Skin epidermis (tissue), 12 donors: Measurements from ENCODE around the gene OSM.

Experiments
- H3K27ac ChIP-seq, 21 experiments: fragments of 200-600 bp; sonication (generic) in 11 of 21; one replicate each; pipeline ENCODE4 v1.5.0; 2020; ENCODE audit warnings: mild to moderate bottlenecking in 3 of 21, inconsistent platforms in 2 of 21, moderate library complexity in 2 of 21
- H3K4me3 ChIP-seq, 7 experiments: fragments of 200-600 bp; sonication (generic) in 2 of 7; one replicate each; pipeline ENCODE4 v1.5.0; 2020; ENCODE audit warnings: inconsistent platforms in 2 of 7, mild to moderate bottlenecking in 2 of 7, moderate library complexity in 1 of 7

OSM gene

GRCh38 chr22:30287648-30288418, 21.2 kb upstream of the OSM start:
- peak overlapping the region in 5 of 7 experiments; percentile 45 to 86 (median 74) for H3K4me3 ChIP-seq

GRCh38 chr22:30286813-30287647, 20.4 kb upstream of the OSM start:
- Histone ChIP-seq H3K4me3 (no peak overlapping the region), H3K27ac (peak overlapping the region in 1 of 21 experiments; percentile 93)

More at GRCh38 chr22:30287648-30288418, 21.2 kb upstream of the OSM start:
- H3K27ac ChIP-seq, result peak overlapping the region in 16 of 21 experiments; percentile 16 to 94 (median 88)

- H3K27ac ChIP-seq, result peak overlapping the region in 1 of 21 experiments; percentile 14
- no peak overlapping the region for H3K4me3 ChIP-seq
Observed at GRCh38 chr22:30286331-30286730, 19.7 kb upstream of the OSM start.

- H3K27ac ChIP-seq, result no peak overlapping the region
- no peak overlapping the region for H3K4me3 ChIP-seq
Observed at GRCh38 chr22:30285846-30286200, 19.2 kb upstream of the OSM start.

- Histone ChIP-seq H3K27ac (no peak overlapping the region), H3K4me3 (no peak overlapping the region)
Observed at GRCh38 chr22:30285176-30285845, 18.7 kb upstream of the OSM start.

GRCh38 chr22:30284666-30285065, 18.0 kb upstream of the OSM start:
- Histone ChIP-seq H3K27ac (no peak overlapping the region), H3K4me3 (no peak overlapping the region)

- Histone ChIP-seq H3K27ac (no peak overlapping the region), H3K4me3 (no peak overlapping the region)
Observed at GRCh38 chr22:30284172-30284571, 17.5 kb upstream of the OSM start.

GRCh38 chr22:30283342-30283741, 16.7 kb upstream of the OSM start:
- H3K4me3 ChIP-seq, result no peak overlapping the region
- H3K27ac ChIP-seq, result no peak overlapping the region

- H3K27ac ChIP-seq, result no peak overlapping the region
- H3K4me3 ChIP-seq, result no peak overlapping the region
Observed at GRCh38 chr22:30282616-30283046, 16.0 kb upstream of the OSM start.

- no peak overlapping the region for H3K27ac ChIP-seq
- H3K4me3 ChIP-seq, result no peak overlapping the region
Observed at GRCh38 chr22:30280505-30280904, 13.9 kb upstream of the OSM start.

- no peak overlapping the region for H3K27ac ChIP-seq
Observed at GRCh38 chr22:30279932-30280331, 13.3 kb upstream of the OSM start.

GRCh38 chr22:30279046-30279788, 12.6 kb upstream of the OSM start:
- Histone ChIP-seq H3K27ac (no peak overlapping the region), H3K4me3 (no peak overlapping the region)

More at GRCh38 chr22:30279932-30280331, 13.3 kb upstream of the OSM start:
- H3K4me3 ChIP-seq, result no peak overlapping the region

GRCh38 chr22:30277547-30278344, 11.1 kb upstream of the OSM start:
- no peak overlapping the region for H3K4me3 ChIP-seq
- H3K27ac ChIP-seq, result peak overlapping the region in 20 of 21 experiments; percentile 0 to 87 (median 63)

GRCh38 chr22:30276039-30276438, 9.4 kb upstream of the OSM start:
- Histone ChIP-seq H3K4me3 (no peak overlapping the region), H3K27ac (no peak overlapping the region)

- Histone ChIP-seq H3K4me3 (no peak overlapping the region), H3K27ac (no peak overlapping the region)
Observed at GRCh38 chr22:30275625-30276024, 9.0 kb upstream of the OSM start.

GRCh38 chr22:30274437-30274812, 7.8 kb upstream of the OSM start:
- Histone ChIP-seq H3K4me3 (no peak overlapping the region), H3K27ac (no peak overlapping the region)

GRCh38 chr22:30273711-30274436, 7.2 kb upstream of the OSM start:
- H3K4me3 ChIP-seq, result no peak overlapping the region
- peak overlapping the region in 2 of 21 experiments; percentile 26 to 35 for H3K27ac ChIP-seq
